ENCODE results near the gene SCNN1G.
A peak's percentile ranks its signal among the peaks of the same experiment; 100 is the strongest.
"Not testable (repeated sequence)": the region's sequence is repeated elsewhere in the genome, so short reads cannot be mapped to it uniquely, and the experiment has no call there.

The SCNN1G gene

GRCh38 chr16:23182679-23183542 lies at the start of gene SCNN1G:
Gene SCNN1G, plus strand, starts transcription at chr16:23182745. Its CDS starts 3,527 bp downstream, at chr16:23186272.
- DNase-seq = no peak

- no peak for DNase-seq
Observed at GRCh38 chr16:23132775-23133463, 49.6 kb upstream of the SCNN1G start.

GRCh38 chr16:23134274-23134673 lies 48.3 kb upstream of the SCNN1G start:
- no peak for DNase-seq

- no peak for DNase-seq
Observed at GRCh38 chr16:23137256-23137655, 45.3 kb upstream of the SCNN1G start.

- no peak for DNase-seq
Observed at GRCh38 chr16:23137818-23138217, 44.7 kb upstream of the SCNN1G start.

GRCh38 chr16:23140107-23140506 lies 42.4 kb upstream of the SCNN1G start:
- no peak for DNase-seq

GRCh38 chr16:23141033-23141432 lies 41.5 kb upstream of the SCNN1G start:
- no peak for DNase-seq

- no peak for DNase-seq
Observed at GRCh38 chr16:23141500-23141899, 41.0 kb upstream of the SCNN1G start.

GRCh38 chr16:23141959-23142740 lies 40.4 kb upstream of the SCNN1G start:
- DNase-seq = no peak

GRCh38 chr16:23143391-23143790 lies 39.2 kb upstream of the SCNN1G start:
- DNase-seq = no peak

- DNase-seq = not testable (repeated sequence)
Observed at GRCh38 chr16:23144393-23144792, 38.2 kb upstream of the SCNN1G start.

GRCh38 chr16:23145186-23145585 lies 37.4 kb upstream of the SCNN1G start:
- DNase-seq = no peak

GRCh38 chr16:23145608-23146007 lies 36.9 kb upstream of the SCNN1G start:
- no peak for DNase-seq

- DNase-seq = no peak
Observed at GRCh38 chr16:23146877-23147601, 35.5 kb upstream of the SCNN1G start.

- no peak for DNase-seq
Observed at GRCh38 chr16:23147666-23148065, 34.9 kb upstream of the SCNN1G start.

GRCh38 chr16:23148166-23148512 lies 34.4 kb upstream of the SCNN1G start:
- no peak for DNase-seq

- DNase-seq = no peak
Observed at GRCh38 chr16:23148513-23149266, 33.9 kb upstream of the SCNN1G start.

- peak; percentile 83 for DNase-seq
Observed at GRCh38 chr16:23149267-23149992, 33.1 kb upstream of the SCNN1G start, which contains the start of gene USP31. Gene USP31, minus strand, starts transcription at chr16:23149452. Its CDS starts 182 bp downstream, at chr16:23149270.

- DNase-seq = no peak
Observed at GRCh38 chr16:23149993-23150364, 32.6 kb upstream of the SCNN1G start.

- no peak for DNase-seq
Observed at GRCh38 chr16:23152386-23153178, 30.0 kb upstream of the SCNN1G start.
